Measurements from ENCODE around the gene GPR15LG.
"Not testable (repeated sequence)": the region's sequence is repeated elsewhere in the genome, so short reads cannot be mapped to it uniquely, and the experiment has no call there.

GPR15LG gene

DNA sequence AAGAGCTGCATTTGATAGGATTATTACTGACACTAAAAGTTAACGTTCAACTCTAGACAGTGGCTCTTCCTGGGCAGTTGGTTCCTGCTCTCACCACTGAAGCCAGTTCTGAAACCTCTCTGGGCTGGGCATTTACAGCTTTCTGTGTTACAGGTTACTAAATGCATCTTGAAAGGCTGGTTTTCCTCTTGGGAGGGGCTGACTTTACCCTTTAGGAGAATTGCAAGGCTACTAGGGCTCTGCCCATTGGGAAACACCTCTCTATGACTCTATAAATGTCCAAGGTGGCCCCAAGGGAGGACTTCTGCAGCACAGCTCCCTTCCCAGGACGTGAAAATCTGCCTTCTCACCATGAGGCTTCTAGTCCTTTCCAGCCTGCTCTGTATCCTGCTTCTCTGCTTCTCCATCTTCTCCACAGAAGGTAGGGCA, at the start of gene GPR15LG:
TSS of gene GPR15LG (plus strand) at position 301 of the 429 bp plus-strand sequence. CDS start at position 352, 51 bp downstream.
- DNase-seq = no peak

DNA sequence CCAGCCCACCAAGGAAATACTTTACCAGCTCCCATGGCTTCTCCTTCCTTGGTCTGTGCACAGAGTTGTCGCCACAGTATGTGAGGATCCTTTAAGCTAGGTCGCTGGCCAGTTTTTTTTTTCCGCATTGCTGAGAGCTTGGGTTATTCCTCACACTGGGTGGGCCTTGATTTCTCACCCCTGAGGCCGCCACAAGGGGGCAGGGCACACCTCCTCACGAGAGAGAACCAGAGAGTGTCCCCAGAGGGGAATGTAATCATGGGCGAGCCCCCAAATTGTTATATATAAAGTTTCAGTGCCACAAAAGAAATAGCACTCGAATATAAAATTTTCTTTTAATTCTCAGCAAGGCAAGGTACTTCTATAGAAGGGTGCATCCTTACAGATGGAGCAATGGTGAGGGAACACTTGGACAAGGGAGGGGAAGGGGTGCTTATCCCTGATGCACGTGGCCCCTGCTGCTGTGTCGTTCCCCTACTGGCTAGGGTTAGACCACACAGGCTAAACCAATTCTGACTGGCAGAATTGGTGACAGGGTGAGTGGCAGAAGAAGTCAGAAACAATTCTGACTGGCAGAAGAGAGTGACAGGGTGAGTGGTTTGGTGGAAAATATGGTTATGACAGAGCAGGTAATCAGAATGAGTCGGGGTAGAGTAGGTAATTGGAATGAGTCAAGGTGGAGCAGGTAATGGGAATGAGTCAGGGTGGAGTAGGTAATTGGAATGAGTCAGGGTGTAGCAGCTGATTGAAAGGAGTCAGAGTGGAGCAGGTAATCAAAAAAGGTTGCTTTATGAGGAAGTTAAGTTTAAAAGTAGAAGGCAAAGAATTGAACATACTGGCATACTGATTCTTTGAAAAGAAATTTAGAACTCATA, 47.5 kb upstream of the GPR15LG start:
- not testable (repeated sequence) for DNase-seq

DNA sequence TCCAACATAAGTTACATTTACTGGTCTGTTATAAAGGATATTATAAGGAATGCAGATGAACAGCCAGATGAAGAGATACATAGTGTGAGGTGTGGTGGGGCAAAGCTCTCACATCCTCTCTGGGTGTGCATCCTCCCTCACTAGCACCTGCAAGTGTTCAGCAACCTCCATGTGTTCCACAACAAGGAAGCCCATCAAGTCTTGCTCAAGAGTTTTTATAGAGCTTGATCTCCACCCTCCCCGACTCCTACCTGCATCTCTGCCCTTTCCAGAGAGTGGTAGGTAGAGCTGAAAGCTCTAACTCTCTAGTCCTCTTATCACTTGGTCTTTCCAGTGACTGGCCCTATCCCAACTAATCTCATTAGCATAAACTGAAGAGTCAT, 46.8 kb upstream of the GPR15LG start:
- DNase-seq = no peak

DNA sequence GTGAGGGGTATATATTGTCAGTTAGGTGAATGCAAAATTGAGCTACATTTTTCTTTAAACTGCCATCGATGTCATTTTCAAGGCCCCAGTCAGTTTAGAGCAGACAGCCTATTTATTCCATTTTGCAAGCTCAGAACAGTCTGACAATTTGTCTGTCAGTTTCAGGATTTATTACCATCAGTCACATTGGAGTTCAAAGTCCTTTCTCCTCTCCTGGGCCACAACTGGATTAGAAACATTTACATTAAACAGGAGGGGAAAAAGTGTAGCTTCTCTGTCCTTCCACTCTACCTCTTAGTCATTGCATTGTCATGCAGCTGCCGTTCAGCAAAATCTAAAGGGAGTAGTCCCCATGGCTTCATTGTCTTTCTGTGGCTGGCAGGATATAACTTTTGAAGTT, 37.8 kb upstream of the GPR15LG start:
- DNase-seq = no peak

DNA sequence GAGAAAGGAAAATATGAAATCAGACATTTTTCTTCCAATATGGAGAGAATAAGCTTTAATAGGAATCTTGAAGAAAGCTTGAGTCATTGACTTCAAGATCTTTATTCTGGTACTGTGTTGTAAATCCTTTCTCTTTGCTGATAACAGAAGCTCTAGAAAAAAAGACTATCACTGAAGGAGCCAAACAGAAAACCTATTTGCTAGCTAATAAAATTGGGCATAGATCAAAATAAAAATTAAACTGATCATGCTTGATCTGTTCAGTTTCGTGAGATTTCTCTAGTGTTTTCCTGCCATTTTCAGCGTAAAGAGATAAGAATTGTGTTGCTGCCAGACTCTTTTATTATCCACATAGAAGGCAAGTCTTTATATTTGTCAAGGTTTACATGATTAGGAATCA, 35.8 kb upstream of the GPR15LG start:
- DNase-seq = no peak

DNA sequence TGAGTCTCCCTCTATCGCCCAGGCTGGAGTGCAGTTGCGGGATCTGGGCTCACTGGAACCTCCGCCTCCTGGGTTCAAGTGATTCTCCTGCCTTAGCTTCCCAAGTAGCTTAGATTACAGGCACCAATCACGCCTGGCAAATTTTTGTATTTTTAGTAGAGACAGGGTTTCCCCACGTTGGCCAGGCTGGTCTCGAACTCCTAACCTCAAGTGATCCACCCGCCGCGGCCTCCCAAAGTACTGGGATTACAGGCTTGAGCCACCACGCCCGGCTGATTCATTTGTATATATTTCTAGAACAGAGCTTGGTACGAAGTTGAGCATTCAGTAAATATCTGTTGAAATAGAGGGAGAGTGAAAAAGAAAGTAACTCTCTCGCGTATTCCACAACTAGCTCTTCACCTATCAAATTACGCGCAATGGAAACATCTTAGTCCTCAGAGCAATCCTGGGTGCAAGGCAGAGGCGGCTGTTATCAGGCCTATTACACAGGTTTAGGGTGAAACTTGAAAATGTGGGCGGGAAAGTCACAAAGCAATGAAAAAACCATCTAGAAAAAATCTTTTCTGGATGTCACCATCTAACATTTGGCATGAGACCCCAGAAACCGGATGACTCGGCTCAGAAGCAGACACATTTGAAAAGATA, 35.0 kb upstream of the GPR15LG start:
- no peak for DNase-seq

DNA sequence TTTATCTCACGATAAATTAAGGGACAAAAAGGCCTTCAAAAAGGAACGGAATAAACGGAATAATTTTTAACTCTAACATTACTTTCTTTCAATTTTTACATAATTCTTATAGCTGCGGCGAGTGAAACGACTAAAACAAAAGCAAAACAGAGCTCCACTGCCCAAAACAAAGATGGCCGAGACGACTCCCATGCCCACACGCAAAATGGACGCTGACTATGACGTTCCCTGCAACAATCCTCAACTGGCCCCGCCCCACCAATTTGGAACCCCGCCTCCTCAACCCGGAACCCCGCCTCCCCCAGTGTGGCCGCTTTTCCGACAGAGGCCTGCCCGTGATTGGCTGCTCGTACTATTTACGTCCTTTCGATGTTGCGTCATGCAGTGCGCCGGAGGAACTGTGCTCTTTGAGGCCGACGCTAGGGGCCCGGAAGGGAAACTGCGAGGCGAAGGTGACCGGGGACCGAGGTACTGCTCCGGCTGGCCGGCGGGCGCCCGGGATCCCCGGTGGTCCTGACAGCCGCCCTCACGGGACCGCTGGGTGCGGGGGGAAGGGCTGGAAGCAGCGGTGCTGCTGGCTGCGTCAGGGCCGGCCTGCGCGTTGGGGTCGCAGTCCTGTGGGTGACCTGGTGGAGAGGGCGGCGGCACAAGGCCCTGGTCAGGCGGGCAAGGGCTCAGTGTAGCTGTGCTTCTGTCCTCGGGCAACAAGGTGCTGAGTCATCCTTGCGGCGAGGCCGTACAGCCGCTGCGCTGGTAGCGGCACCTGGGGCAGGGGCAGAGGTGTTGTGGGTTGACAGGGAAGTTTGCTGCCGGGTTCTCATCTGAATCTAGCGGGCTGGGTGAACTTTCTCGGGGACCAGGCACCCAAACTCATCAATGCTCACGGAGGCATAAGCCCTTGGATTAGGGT, 34.2 kb upstream of the GPR15LG start, which contains the start of gene GHITM:
TSS of gene GHITM (plus strand) at position 384 of the 910 bp plus-strand sequence. CDS start 1,992 bp downstream, outside the sequence.
- DNase-seq = peak; percentile 95

DNA sequence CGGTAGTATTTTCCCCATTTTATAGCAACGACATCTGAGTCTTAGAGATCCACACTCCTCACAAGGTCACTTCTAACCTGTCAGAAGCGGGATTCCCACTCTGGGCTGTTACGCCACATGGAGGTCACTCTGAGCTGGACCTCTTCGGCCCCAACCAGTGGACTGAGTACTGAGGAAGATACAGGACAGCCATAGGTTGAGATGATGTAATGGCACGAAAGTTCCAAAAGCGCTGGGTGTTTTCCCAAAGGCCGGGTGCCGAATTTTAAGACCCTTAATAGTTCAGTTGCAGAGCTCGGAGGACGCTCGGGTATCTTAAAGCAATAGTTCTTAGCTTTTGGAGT, 33.6 kb upstream of the GPR15LG start:
- DNase-seq = no peak

DNA sequence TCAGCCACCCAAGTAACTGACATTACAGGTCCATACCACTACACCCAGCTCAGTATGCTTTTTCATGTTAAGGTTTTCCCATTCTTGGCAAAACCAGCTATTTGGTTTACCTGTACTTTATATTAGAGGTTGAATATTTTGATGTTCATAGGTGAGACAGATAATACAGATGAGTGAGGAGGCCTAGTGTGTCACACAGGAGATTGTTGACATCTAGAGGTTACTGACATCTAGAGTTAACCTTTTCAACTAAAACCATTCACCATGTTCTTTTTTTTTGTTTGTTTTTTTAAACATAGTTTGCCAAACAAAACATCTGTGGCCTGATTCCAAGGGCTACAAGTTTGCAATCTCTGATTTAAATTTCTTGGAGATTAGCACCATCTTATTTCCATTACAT, 26.3 kb upstream of the GPR15LG start:
- no peak for DNase-seq

DNA sequence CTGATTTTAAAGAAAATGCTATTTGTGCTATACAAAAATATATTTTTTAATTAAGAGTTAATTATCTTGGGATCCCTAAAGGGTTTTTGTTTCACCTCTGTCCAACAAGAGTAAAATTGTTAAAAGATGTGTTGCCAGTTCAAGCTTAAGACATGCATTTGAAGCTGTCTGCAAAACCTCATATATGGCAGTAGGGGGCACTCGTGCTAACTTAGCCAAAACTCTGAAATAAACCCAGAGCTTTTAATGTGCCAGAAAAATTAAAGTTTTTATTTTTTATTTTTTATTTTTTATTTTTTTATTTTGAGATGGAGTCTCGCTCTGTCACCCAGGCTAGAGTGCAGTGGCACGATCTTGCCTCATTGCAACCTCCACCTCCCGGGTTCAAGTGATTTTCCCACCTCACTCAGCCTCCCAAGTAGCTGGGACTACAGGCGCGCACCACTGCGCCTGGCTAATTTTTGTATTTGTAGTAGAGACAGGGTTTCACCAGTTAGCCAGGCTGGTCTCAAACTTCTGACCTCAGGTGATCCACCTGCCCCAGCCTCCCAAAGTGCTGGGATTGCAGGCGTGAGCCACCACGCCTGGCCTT, 25.5 kb upstream of the GPR15LG start:
- not testable (repeated sequence) for DNase-seq

DNA sequence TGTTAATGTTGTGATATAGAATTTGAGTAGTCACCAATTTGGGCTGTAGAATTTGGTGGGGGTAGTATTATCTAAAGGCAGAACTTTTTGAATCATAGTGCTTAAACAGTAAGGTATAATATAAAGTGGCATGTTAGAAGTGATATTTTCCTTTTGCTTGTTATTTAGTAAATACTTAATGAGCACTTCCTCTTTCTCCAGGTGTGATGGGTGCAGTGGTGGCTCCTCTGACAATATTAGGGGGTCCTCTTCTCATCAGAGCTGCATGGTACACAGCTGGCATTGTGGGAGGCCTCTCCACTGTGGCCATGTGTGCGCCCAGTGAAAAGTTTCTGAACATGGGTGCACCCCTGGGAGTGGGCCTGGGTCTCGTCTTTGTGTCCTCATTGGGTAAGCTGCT, 23.7 kb upstream of the GPR15LG start:
- DNase-seq = no peak

DNA sequence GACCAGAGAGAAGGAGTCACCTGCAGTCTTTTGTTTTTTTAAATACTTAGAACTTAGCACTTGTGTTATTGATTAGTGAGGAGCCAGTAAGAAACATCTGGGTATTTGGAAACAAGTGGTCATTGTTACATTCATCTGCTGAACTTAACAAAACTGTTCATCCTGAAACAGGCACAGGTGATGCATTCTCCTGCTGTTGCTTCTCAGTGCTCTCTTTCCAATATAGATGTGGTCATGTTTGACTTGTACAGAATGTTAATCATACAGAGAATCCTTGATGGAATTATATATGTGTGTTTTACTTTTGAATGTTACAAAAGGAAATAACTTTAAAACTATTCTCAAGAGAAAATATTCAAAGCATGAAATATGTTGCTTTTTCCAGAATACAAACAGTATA, 20.8 kb upstream of the GPR15LG start:
- no peak for DNase-seq

DNA sequence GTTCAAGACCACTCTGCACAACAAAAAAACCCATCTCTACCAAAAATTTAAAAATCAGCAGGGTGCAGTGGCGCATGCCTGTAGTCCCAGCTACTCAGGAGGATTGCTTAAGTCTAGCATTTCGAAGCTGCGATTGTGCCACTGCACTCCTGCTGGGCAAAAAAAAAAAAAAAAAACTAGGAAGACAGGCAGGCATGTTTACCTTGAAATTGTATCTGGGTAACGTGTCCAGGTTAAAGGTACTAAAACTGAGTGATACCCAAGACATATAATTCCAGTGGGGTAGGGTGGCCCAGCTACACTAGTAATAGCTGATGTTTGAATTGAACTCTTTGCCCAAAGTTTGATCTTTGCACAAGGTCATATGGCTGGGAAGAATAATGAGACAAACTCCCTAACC, 18.1 kb upstream of the GPR15LG start:
- DNase-seq = no peak

DNA sequence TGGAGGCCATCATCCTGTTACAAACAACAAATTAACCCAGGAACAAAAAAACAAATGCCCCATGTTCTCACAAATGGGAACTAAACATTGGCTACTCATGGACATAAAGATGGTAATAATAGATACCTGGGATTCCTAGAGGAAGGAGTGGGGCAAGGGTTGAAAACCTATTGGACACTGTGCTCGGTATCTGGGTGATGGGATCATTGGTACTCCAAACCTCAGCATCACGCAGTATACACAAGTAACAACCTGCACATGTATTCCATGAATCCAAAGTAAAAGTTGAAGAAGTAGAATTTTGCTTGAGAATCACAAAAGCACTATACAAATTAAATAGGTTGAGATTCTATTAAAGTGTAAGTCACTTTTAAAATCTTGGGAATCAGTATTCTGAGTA, 17.6 kb upstream of the GPR15LG start:
- no peak for DNase-seq

DNA sequence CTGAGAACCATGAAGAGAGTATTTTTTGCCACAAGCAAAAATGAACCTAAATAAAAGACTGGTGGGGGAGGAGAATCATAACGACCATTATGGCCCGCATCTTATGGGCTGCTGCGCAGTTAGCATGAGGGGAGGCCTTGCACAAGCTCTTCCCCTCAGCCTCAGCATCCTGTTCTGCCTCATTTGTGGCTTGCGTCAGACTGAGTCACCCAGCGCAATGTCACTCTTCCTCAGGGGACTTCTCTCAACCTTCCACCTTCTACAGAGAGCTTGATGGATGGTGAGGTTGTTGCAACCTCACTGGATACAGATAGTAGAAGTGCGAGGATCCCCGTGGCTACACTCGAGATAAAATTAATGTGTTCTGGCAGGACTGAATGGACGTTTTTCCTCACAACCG, 16.8 kb upstream of the GPR15LG start:
- no peak for DNase-seq

DNA sequence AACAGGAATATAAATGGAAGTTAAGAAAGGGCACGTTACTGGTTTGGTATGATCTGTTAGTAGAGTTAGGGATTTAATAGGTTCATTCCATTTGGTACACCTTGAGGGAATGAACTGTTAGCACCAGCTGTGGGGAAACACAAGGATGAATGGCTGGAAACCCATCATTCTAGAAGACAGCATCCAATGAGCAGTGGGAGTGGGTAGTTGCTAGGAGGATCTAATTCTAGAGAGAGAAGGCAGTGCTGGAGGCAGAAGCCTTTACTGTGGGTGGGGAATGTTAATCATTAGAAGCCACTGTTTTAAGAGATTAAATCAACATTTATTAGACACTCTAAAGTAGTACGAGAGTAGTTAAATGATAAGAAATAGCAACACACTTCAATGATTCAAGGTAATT, 15.5 kb upstream of the GPR15LG start:
- DNase-seq = no peak

DNA sequence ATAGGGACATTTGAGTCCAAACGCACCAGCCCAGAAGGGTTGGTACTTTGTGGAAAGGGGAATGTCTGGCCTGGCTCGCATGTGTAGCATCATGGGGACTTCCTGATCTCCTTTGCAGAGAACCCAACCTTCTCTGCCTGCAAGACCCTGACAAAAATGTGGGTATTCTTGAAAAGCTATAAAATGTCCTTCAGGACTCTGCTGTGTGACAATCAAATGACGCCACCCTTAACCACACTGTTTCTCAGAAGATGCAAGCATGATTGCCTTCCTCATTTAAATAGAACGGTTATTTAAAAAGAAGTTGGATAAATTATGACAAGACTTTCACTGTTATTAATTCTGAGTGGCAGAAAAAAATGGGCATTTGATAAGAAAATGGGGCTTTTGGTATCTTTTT, 15.1 kb upstream of the GPR15LG start:
- DNase-seq = no peak

DNA sequence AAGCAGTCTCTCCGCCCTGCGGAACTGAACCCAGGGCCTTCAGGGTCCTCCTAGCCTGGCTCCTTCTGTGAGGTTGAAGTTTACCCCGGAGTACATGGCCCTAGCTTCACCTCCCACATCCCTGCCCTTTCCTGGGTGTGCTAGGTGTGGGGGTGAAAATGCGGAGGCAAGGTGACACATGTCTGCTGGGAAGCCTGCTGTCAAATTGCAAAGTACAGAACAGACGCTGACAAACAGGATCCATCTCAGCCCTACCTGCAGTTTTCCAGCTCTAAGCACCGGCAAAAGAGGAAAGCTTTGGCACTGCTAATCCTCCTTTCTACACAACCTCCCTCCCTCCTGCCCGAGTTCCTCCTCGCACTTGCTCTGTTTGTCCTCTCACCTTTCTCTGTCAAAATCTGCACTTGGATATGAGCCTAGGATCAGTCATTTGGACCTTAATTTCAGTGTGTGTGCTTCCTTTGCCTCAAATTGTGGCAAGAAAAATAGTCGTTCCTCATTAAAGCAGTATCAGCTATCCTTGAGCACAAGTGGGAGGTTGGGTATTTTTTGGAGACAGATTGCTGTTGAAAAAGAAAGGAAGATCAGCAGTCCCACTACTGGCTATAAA, 14.4 kb upstream of the GPR15LG start:
- no peak for DNase-seq

DNA sequence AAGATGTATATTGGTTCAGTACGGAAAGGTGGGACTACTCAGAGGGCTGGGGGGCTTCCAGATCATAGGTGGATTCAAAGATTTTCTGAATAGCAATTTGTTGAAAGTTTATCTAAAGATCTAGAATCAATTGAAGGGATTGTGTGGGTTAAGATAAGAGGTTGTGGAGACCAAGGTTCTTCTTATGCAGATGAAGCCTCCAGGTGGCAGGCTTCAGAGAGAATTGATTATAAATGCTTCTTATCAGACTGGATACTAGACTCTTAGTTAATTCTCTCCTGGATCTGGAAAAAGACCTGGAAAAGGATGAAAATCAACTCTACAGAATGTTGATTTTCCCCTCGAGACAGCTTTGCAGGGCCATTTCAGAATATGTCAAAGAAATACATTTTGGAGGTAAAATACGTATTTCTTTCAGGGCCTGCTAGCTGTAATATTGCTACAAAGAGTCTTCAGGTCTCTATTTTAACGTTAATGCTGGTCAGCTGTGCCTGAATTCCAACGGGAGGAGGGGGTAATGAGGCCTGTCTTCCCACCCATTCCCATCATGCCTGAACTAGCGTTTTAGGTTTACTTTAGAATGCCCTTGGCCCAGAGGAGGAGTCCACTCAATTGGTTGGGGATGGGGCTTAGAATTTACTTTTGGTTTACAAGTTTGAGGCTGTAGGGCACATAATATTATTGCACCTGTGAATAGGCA, 12.8 kb upstream of the GPR15LG start:
- no peak for DNase-seq

DNA sequence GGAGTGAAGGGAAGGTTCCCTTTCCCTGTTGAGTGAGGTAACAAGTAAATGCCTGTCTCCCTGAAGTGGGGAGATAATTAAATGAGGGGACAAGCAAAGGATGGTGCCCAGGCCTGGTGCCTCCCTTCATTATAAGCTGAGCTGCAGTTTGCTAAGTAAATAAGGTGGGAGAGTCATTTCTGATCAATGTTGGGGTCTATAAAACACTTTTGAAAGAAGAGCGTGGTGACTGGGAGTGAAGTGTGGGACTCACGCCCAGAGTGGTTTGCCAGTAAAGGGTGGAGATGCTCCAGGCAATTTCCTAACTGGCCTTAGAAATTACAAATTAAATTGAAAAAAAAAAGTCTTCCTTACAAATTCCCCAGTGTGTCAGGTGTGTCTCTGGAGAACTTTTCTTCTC, 9.6 kb upstream of the GPR15LG start:
- DNase-seq = no peak

DNA sequence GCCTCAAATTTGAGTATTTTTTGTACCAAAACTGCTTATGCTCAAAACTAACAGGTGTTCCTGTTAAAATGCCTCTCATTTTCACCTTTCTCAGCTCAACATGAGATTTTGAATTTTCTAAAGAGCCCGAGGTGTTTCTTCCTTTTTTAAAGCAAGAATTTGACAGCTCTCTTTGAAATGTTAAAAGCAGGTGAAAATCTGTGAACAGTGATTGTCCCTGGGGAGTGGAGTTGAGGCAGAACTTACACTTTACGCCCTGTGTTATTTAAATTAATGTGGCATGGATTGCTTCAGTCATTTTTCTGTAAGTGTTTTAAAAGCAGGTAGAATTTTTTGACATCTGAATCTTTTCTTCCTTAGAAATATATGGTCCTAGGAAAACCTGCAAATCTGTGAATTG, 9.2 kb upstream of the GPR15LG start:
- no peak for DNase-seq

Measured in NCI-H510A (cell line).